Mesenchymal stem cell (in vitro differentiated cells and primary cell): ENCODE results near the gene ZSWIM7.

Experiments used
- DNase-seq: peaks from one replicate; pipeline ENCODE4 v3.0.0-alpha.2; 2013
- H2AFZ ChIP-seq: one replicate; pipeline ENCODE4 v1.6.1; 2013; ENCODE audit warnings: low read depth, mild to moderate bottlenecking, control low read depth, inconsistent platforms, low read length, moderate library complexity
- H2AK5ac ChIP-seq: 2 replicates; pipeline ENCODE4 v1.6.1; 2013; ENCODE audit warnings: low read length, moderate library complexity, mild to moderate bottlenecking, inconsistent platforms; ENCODE audit not compliant: severe bottlenecking
- H2BK120ac ChIP-seq: one replicate; pipeline ENCODE4 v1.6.1; 2013; ENCODE audit warnings: low read depth, mild to moderate bottlenecking, inconsistent platforms, low read length, moderate library complexity
- H2BK12ac ChIP-seq, 2 experiments: one replicate each; pipeline ENCODE4 v1.6.1; 2013; ENCODE audit warnings: inconsistent platforms in 2 of 2, low read length in 2 of 2, mild to moderate bottlenecking in 2 of 2, moderate library complexity in 2 of 2, control low read depth in 1 of 2
- H2BK15ac ChIP-seq: one replicate; pipeline ENCODE4 v1.6.1; 2013; ENCODE audit warnings: mild to moderate bottlenecking, low read depth, inconsistent platforms; ENCODE audit not compliant: poor library complexity, severe bottlenecking
- H2BK5ac ChIP-seq: 2 replicates; pipeline ENCODE4 v1.6.1; 2013; ENCODE audit warnings: low read depth, mild to moderate bottlenecking, low read length, control low read depth, inconsistent platforms; ENCODE audit not compliant: poor library complexity, severe bottlenecking
- H3K14ac ChIP-seq, 2 experiments: one replicate each; pipeline ENCODE4 v1.6.1; 2013; ENCODE audit warnings: inconsistent platforms in 2 of 2, low read length in 2 of 2, control low read depth in 1 of 2, mild to moderate bottlenecking in 1 of 2, moderate library complexity in 1 of 2
- H3K18ac ChIP-seq, 2 experiments: one replicate each; pipeline ENCODE4 v1.6.1; 2013; ENCODE audit warnings: inconsistent platforms in 2 of 2, low read length in 2 of 2, control low read depth in 1 of 2, low read depth in 1 of 2, mild to moderate bottlenecking in 1 of 2
- H3K23ac ChIP-seq, 2 experiments: one replicate each; pipeline ENCODE4 v1.6.1; 2013; ENCODE audit warnings: inconsistent platforms in 2 of 2, low read length in 2 of 2, mild to moderate bottlenecking in 2 of 2, moderate library complexity in 2 of 2, control low read depth in 1 of 2
- H3K27ac ChIP-seq: 2 replicates; pipeline ENCODE4 v1.5.1; 2013; ENCODE audit warnings: mild to moderate bottlenecking, moderate library complexity, low read length, control low read depth, inconsistent platforms; ENCODE audit not compliant: poor library complexity, severe bottlenecking
- H3K27me3 ChIP-seq, 2 experiments: 2 replicates each; pipeline versions ENCODE4 v1.6.1 to v1.7.0; 2013; ENCODE audit warnings: low read length in 2 of 2, mild to moderate bottlenecking in 2 of 2, moderate library complexity in 2 of 2, control low read depth in 1 of 2, inconsistent platforms in 1 of 2; ENCODE audit not compliant: control insufficient read depth in 1 of 2, insufficient read depth in 1 of 2
- H3K36me3 ChIP-seq, 2 experiments: 2 replicates each; pipeline versions ENCODE4 v1.6.1 to v1.7.0; 2013; ENCODE audit warnings: low read length in 2 of 2, control low read depth in 1 of 2, inconsistent platforms in 1 of 2, low read depth in 1 of 2, mild to moderate bottlenecking in 1 of 2; ENCODE audit not compliant: insufficient read depth in 2 of 2, control insufficient read depth in 1 of 2
- H3K4ac ChIP-seq, 2 experiments: one replicate each; pipeline ENCODE4 v1.6.1; 2013; ENCODE audit warnings: inconsistent platforms in 2 of 2, low read length in 2 of 2, mild to moderate bottlenecking in 2 of 2, moderate library complexity in 2 of 2, control low read depth in 1 of 2, low read depth in 1 of 2
- H3K4me1 ChIP-seq: 2 replicates; pipeline ENCODE4 v1.6.1; 2013; ENCODE audit warnings: low read depth, low read length, control low read depth; ENCODE audit not compliant: control insufficient read depth, insufficient read depth
- H3K4me2 ChIP-seq: 2 replicates; pipeline ENCODE4 v1.6.1; 2013; ENCODE audit warnings: low read length, mild to moderate bottlenecking, inconsistent platforms; ENCODE audit not compliant: poor library complexity, severe bottlenecking
- H3K4me3 ChIP-seq, 2 experiments: 2 replicates each; pipeline versions ENCODE4 v1.5.1 to v1.7.0; 2013; ENCODE audit warnings: low read length in 2 of 2, mild to moderate bottlenecking in 2 of 2, control low read depth in 1 of 2, low read depth in 1 of 2; ENCODE audit not compliant: insufficient read depth in 1 of 2
- H3K79me1 ChIP-seq: replicated peaks from 2 replicates; pipeline ENCODE4 v1.6.1; 2013; ENCODE audit warnings: mild to moderate bottlenecking, control low read depth, low read length, inconsistent platforms; ENCODE audit not compliant: poor library complexity, severe bottlenecking
- H3K9ac ChIP-seq: 2 replicates; pipeline ENCODE4 v1.7.0; 2013; ENCODE audit warnings: mild to moderate bottlenecking, low read length, moderate library complexity
- H3K9me3 ChIP-seq: 2 replicates; pipeline ENCODE4 v1.7.0; 2013; ENCODE audit warnings: mild to moderate bottlenecking, low read length; ENCODE audit not compliant: control insufficient read depth
- H4K8ac ChIP-seq: one replicate; pipeline ENCODE4 v1.6.1; 2013; ENCODE audit warnings: inconsistent platforms, mild to moderate bottlenecking, low read length, moderate library complexity
- H4K91ac ChIP-seq: one replicate; pipeline ENCODE4 v1.6.1; 2013; ENCODE audit warnings: mild to moderate bottlenecking, low read length, inconsistent platforms
- WGBS: methylation state at CpG from one replicate; pipeline ENCODE4 v1.1.7; 2013; ENCODE audit warnings: mixed read lengths; 5-methylcytosine and 5-hydroxymethylcytosine counted together

ZSWIM7 gene

DNA sequence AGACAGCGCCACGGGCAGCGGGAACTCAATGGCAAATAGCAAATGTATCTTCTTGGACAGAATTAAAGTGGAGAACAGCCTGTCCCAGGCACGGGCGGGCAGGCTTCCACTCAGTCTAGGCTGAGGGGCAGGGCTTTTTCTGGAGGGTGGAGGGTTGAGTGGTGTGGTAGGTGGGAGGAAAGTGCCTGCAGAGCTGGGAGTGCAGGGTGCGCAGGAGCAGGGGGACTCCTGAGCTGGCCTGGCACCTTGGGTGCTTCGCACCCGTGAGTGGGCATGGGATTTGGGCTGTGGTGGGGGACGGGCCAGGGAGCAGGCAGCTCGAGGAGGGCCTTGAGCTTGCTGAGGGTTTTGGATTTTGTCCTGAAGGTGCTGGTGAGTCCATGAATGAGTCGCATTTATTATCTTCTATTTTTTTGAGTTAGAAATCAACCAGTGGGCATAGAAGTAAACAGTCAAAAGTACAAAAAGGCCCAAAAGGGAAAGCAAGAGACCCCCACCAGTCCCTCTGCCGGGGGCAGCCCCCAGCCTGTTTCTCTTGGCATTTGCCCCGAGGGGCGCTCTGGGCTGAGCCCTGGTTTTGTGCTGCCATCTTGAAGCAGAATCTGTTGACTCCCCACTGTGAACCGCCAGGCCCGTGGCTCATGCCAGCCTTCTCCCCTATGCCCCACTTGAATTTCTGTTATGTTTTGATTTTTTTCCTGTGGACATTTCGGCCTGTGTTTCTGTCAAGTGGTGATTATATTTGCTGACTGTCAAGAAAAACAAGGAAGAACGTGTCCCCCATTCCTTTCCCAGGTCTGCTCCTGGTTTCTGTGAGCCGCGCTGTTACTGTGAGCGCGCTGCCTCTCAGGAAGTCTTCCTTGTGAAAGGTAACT is 46.4 kb downstream of the ZSWIM7 start:
- H3K27me3 ChIP-seq: no peaks in the 10 kb centered on the region
- no peak overlapping the region for H2BK5ac ChIP-seq
- H3K18ac ChIP-seq: peak overlapping the region; percentile 3 to 37
- H4K8ac ChIP-seq: no peak overlapping the region
- peak overlapping the region in 1 of 2 experiments; percentile 75 for H2BK12ac ChIP-seq
- H2AK5ac ChIP-seq: no peak overlapping the region
- DNase-seq: no peak
- H2BK120ac ChIP-seq: no peak overlapping the region
- H3K79me1 ChIP-seq: peaks cover 17% of the 10 kb centered on the region
- H3K14ac ChIP-seq: no peak overlapping the region
- H3K4me3 ChIP-seq: no peak overlapping the region
- no peak overlapping the region for H3K23ac ChIP-seq
- H2AFZ ChIP-seq: peak overlapping the region; percentile 42
- peaks cover 0 to 19% of the 10 kb centered on the region in 2 experiments for H3K36me3 ChIP-seq
- H4K91ac ChIP-seq: no peak overlapping the region
- peaks cover 33% of the 10 kb centered on the region for H3K4me1 ChIP-seq
- peak overlapping the region in 1 of 2 experiments; percentile 59 for H3K4ac ChIP-seq
- whole genome bisulfite sequencing: 82% methylated on average over 21 of the region's 22 CpGs
- no peaks in the 10 kb centered on the region for H3K9me3 ChIP-seq
- H2BK15ac ChIP-seq: no peak overlapping the region
- H3K4me2 ChIP-seq: no peak overlapping the region
- peak overlapping the region; percentile 46 for H3K27ac ChIP-seq
- H3K9ac ChIP-seq: no peak overlapping the region

DNA sequence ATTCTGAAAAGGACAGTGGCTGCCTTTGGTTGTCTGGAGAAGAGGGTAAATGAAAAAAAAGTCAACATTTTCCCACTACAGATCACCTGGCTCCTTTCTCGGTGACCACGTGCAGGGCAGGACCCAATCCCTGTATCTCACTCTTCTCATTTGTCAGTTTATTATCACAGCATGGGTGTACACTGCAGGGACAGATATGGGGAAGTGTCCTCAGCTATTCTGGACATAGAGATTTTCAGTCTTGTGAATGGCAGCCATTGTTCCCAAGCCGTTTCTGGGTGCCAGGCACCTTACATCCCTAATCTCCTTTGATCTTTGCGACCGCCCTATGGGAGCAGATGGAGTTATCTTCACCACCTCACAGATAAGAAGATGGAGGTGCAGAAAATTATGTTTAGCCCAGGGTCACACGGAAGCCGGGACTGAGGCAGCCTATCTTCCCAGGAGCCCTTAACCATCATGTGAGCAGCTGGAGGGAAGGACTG is 47.4 kb downstream of the ZSWIM7 start:
- Histone ChIP-seq H2BK120ac (no peak overlapping the region), H3K36me3 (peaks cover 0 to 19% of the 10 kb centered on the region in 2 experiments), H2AK5ac (no peak overlapping the region), H3K14ac (no peak overlapping the region), H3K4me1 (peaks cover 42% of the 10 kb centered on the region), H3K18ac (no peak overlapping the region), H4K8ac (no peak overlapping the region), H3K23ac (no peak overlapping the region), H2BK12ac (no peak overlapping the region), H3K27ac (no peak overlapping the region), H2BK15ac (no peak overlapping the region), H3K27me3 (no peaks in the 10 kb centered on the region), H3K9me3 (no peaks in the 10 kb centered on the region), H3K79me1 (peaks cover 22% of the 10 kb centered on the region), H2AFZ (no peak overlapping the region), H2BK5ac (no peak overlapping the region), H4K91ac (no peak overlapping the region), H3K4me2 (no peak overlapping the region), H3K9ac (no peak overlapping the region), H3K4ac (no peak overlapping the region), H3K4me3 (no peak overlapping the region)
- no peak for DNase-seq
- WGBS: 88% methylated on average over 5 of the region's 7 CpGs

DNA sequence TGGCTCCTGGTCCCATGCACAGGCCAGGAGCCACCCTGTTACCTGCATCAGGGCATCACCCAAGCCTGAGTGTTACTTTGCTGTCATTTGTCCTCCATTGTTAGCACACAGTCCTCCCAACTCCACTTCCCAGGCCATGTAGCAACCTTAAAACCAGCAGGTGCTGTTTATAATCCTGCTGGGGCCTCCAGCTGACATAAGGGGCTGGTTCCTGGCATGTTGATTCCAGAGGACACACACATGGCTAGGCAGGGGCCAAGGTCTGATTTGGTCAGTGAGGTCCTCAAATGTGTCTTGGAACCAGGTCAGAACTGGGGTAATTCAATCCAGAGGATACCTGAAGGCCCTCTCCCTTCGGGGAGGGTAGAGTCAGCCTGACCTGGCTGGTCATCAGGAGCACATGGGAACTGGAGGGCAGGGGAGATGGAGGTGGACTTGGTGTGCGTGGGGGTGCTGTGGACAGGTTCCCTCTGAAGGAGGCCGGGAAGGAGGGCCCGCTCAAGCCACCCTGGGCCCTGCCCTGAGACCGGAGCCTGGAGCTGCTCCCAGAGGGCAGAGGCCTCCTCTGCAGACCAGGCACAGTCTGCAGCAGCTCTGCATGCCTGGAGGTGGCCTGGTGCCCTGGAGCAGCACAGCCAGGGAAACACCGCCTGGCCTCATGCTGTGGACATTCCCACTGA is 48.0 kb downstream of the ZSWIM7 start:
- peak overlapping the region; percentile 57 for H2AK5ac ChIP-seq
- H3K23ac ChIP-seq: no peak overlapping the region
- no peak overlapping the region for H3K27ac ChIP-seq
- DNase-seq: no peak
- no peak overlapping the region for H3K4ac ChIP-seq
- H2BK120ac ChIP-seq: peak overlapping the region; percentile 15
- H3K4me3 ChIP-seq: no peak overlapping the region
- H4K91ac ChIP-seq: peak overlapping the region; percentile 49
- no peak overlapping the region for H3K4me2 ChIP-seq
- H3K9me3 ChIP-seq: no peaks in the 10 kb centered on the region
- H3K18ac ChIP-seq: peak overlapping the region in 1 of 2 experiments; percentile 31
- H2BK12ac ChIP-seq: no peak overlapping the region
- H3K79me1 ChIP-seq: peaks cover 22% of the 10 kb centered on the region
- H2BK5ac ChIP-seq: no peak overlapping the region
- H3K27me3 ChIP-seq: no peaks in the 10 kb centered on the region
- 97% methylated on average over 6 of the region's 6 CpGs for WGBS
- no peak overlapping the region for H2BK15ac ChIP-seq
- H3K36me3 ChIP-seq: peaks cover 0 to 19% of the 10 kb centered on the region in 2 experiments
- no peak overlapping the region for H2AFZ ChIP-seq
- H3K9ac ChIP-seq: no peak overlapping the region
- H3K14ac ChIP-seq: no peak overlapping the region
- peaks cover 46% of the 10 kb centered on the region for H3K4me1 ChIP-seq
- peak overlapping the region; percentile 14 for H4K8ac ChIP-seq
